Stimulated activated naive CD4-positive, alpha-beta T cell treated with Interleukin-2 at 50 U/mL for 16 hours (primary cell): Measurements from ENCODE around the gene GPATCH4.

Experiments used
- DNase-seq: peaks from one replicate; lab custom pipeline; 2025; lab: John Stamatoyannopoulos, UW

Gene GPATCH4

DNA sequence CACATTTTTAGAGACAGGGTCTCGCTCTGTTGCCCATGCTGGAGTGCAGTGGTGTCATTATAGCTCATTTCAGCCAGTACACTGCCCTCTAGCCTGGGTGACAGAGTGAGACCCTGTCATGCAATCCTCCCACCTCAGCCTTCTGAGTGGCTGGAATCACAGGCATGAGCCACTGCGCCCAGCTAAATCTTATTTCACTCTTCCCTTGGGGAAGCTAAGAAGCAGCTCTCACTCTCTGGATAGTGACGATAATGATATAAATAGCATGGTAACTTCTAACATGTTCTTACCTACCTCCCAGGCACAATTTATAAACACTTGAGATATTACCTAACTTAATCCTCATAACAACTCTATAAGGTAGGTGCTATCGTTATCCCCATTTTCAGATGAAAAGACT is 53.8 kb downstream of the GPATCH4 start:
- no peak for DNase-seq

DNA sequence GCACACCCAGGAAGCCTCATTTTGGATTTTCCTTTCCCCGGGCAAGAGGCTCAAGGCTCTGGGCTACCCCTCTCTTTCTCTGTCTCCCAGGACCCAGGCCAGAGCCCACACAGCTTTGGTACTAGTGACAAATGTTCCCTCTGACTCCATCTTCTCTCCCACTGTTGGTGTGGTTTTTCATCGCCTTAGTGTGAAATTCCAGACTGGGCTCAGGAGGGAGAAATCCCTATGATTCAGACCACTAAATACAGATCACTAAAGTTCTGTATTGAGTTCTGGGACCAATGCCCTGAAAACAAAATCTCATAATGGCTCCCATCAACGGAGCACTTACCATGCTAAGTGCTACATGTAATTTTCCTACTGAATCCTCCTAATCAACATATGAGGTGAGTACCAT is 55.0 kb downstream of the GPATCH4 start:
- DNase-seq, result no peak

DNA sequence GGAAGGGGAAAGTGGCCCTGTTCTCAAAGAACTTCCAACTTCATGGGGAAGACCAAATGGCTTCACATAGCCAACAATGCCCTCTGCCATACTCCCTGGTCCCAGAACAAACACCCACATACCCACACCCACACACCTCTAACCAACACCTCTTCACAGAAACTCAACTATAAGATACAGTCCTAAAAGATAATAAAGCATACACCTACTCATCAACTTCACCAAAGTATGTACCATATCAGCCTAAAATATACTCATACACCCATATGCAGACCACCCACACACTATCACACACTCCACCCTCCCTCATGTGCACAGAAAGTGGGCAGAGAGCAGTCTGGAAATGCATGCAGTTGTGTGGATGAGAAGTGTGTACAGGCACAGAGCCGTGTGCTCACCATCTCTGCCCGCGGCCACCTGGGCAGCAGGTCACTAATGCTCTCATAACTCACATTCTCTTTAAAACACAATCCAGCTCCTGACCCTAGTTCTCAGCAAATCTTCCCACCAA is 56.6 kb downstream of the GPATCH4 start:
- DNase-seq, result no peak
